Measurements from ENCODE around the gene FKBP5.
"Not testable (repeated sequence)": the region's sequence is repeated elsewhere in the genome, so short reads cannot be mapped to it uniquely, and the experiment has no call there.

FKBP5 gene

DNA sequence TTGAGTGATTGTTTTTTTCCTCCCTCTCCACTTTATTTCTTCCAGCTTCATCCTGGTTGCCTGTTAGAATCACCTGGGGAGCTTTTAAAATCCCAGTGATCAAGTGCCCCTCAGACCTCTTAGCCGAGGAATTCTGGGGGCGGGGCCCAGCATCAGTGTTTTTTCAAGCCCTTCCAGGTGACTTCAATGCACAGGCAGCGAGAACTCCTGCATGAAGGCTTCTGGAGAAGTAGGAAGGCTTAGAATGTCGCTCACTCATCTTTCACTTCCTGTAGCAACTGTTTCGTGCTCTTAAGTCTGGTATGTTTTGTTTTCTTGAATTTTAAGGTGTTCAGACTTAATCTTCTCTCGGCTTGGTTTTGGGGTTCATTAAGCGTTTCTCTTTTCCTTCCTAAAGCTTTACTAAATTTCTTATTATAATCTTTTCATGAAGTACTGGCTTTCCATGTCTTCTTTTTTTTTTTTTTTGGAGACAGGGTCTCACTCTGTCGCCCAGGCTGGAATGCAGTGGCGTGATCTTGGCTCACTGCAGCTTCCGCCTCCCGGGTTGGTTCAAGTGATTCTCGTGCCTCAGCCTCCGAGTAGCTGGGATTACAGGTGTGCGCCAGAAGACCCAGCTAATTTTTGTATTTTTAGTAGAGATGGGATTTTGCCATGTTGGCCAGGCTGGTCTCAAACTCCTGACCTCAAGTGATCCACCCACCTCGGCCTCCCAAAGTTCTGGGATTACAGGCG is 145.1 kb downstream of the FKBP5 start:
- no peak for DNase-seq (ENCODE audit: low read depth)

GRCh38 chr6:35541836-35542235 is 146.9 kb downstream of the FKBP5 start:
- no peak for DNase-seq (ENCODE audit: low read depth)

DNA sequence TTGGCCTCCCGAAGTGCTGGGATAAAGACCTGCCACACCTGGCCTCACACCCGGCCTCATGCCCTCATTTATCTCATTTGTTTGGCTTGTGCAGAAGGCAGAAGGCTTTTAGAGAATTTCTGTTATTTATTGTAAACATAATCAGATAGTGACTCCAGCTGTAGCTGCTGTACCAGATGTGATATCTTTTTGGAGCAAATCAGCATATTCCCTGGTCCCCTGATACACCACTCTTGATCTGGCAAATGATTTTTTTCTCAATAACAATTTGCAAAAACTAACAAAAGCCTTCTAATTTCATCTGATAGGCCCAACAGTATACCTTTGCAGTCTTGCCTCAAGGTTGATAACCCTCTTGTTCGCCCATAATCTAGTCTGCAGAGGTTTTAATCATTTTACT is 149.5 kb downstream of the FKBP5 start:
- no peak for DNase-seq (ENCODE audit: low read depth)

GRCh38 chr6:35535847-35536246 is 152.9 kb downstream of the FKBP5 start:
- DNase-seq (ENCODE audit: low read depth) = not testable (repeated sequence)

GRCh38 chr6:35534407-35535170 is 154.1 kb downstream of the FKBP5 start:
- no peak for DNase-seq (ENCODE audit: low read depth)

DNA sequence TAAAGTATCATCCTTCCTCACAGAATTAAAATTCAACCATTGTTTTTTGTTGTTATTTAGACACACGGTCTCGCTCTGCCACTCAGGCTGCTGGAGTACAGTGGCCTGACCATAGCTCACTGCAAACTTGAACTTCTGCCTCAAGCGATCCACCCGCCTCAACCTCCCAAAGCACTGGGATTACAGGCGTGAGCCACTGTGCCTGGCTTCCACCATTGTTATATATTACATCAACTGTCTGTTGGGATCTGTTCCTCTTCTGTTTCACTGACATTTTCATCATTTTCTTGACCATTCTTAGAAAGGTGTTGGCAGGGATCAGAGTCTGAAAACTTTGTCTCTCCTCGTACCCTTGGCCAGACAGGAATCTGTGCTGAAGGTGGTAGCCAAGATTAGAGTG is 154.7 kb downstream of the FKBP5 start:
- no peak for DNase-seq (ENCODE audit: low read depth)

- no peak for DNase-seq (ENCODE audit: low read depth)
Observed at GRCh38 chr6:35532126-35532525, 156.6 kb downstream of the FKBP5 start.

DNA sequence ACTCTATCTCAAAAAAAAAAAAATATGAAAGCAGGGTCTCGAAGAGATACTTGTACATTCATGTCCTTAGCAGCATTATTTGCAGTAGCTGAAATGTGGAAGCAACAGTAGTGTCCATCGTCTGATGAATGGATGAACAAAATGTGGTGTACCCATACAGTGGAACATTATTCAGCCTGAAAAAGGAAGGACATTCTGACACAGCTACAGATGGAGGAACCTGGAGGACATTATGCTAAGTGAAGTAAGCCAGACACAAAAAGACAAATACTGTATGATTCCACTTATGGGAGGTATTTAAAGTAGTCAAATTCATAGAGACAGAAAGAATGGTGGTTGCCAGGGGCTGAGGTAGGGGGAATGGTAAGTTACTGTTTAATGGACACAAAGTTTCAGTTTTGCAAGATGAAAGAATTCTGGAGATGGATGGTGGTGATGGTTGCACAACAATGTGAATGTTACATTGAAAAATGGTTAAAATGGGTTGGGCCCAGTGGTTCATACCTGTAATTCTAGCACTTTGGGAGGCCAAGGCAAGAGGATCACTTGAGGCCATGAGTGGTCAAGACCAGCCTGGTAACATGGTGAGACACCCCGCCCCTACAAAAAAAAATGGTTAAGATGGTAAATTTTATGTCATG is 164.2 kb downstream of the FKBP5 start:
- DNase-seq (ENCODE audit: low read depth) = no peak

All from fibroblast of gingiva (primary cell).